K562 (cell line): ENCODE measurements around the gene CDCA7. TPM values are rescaled to one million over a fixed set of nuclear protein-coding genes. Genes with fewer than 3 reads are reported as not detected.

Source experiments
- DIDO1 ChIP-seq: fragments of 450-650 bp; IDR thresholded peaks from 2 replicates; pipeline ENCODE4 v1.6.1; 2016; ENCODE audit warnings: low read depth, missing biosample characterization, missing genetic modification characterization
- ETV1 ChIP-seq: fragments of 450-650 bp; conservative IDR thresholded peaks from 2 replicates; pipeline ENCODE4 v1.6.1; 2016; ENCODE audit warnings: missing genetic modification characterization, control low read depth, low read depth, missing compliant biosample characterization
- FIP1L1 ChIP-seq: fragments of 200-400 bp; formaldehyde crosslinking; IDR thresholded peaks from 2 replicates; pipeline ENCODE4 v1.6.1; 2018; ENCODE audit warnings: mild to moderate bottlenecking, low read depth, low read length; ENCODE audit not compliant: poor library complexity, severe bottlenecking
- GMEB1 ChIP-seq: fragments of 250-450 bp; sonication (Bioruptor Pico); IDR thresholded peaks from 2 replicates; pipeline ENCODE4 v1.4.0; 2020; ENCODE audit warnings: mild to moderate bottlenecking
- HDAC3 ChIP-seq: fragments of 450-650 bp; IDR thresholded peaks from 2 replicates; pipeline ENCODE4 v1.6.1; 2018; ENCODE audit warnings: borderline replicate concordance, mild to moderate bottlenecking, moderate library complexity; ENCODE audit not compliant: partially characterized antibody
- HMBOX1 ChIP-seq: sonication (generic); IDR thresholded peaks from 2 replicates; pipeline ENCODE4 v1.6.1; 2016
- NFE2L1 ChIP-seq: fragments of 450-650 bp; IDR thresholded peaks from 2 replicates; pipeline ENCODE4 v1.6.1; 2016; ENCODE audit warnings: missing genetic modification characterization, low read depth, mild to moderate bottlenecking, missing compliant biosample characterization, moderate library complexity, borderline replicate concordance
- PKNOX1 ChIP-seq: fragments of 450-650 bp; IDR thresholded peaks from 2 replicates; pipeline ENCODE4 v1.6.1; 2016
- polyA plus RNA-seq, 8 experiments: library from polyadenylated mRNA; depleted of rRNA in 4 of 8; stranded (reverse) in 5 of 8; unstranded in 3 of 8; fragments of >200 nt; fragmentation: Nextera tagmentation in 2 of 8; fragmentation: Illumina TruSeq in 1 of 8; extraction: Ambion mirVana in 2 of 8; extraction: Trizol in 1 of 8; gene quantifications; 2 replicates each; pipeline versions ENCODE4 v1.2.1 to v1.2.3, GENCODE V29; 2011 to 2014; ENCODE audit warnings: inconsistent platforms in 1 of 8, missing spikeins in 1 of 8
- total RNA-seq, 7 experiments: library from RNA; depleted of rRNA in 6 of 7; stranded (reverse); fragments of >200 nt in 6 of 7; fragmentation: Illumina TruSeq in 2 of 7; extraction: Trizol in 2 of 7; gene quantifications; 2 replicates each; pipeline versions ENCODE4 v1.2.1 to v1.2.3, GENCODE V29; 2011 to 2021; ENCODE audit warnings: low replicate concordance in 1 of 7
- TF ChIP-seq, protein P1 (sequence below): fragments of 250-450 bp; sonication (Bioruptor Pico); IDR thresholded peaks from 2 replicates; pipeline ENCODE4 v1.8.0; 2021; ENCODE audit warnings: borderline replicate concordance, mild to moderate bottlenecking, moderate library complexity; ENCODE audit not compliant: poor library complexity, severe bottlenecking

Gene CDCA7
- total and polyA plus RNA-seq, 9 of the 15 experiments (the other 6 are each of a cell fraction or from before 2014, with no cell fraction given) = 28.5 to 122 (median 51.0) TPM

- no peak for TF ChIP-seq GMEB1 (CRISPR knock-in tag)
- TF ChIP-seq, protein P1, sequence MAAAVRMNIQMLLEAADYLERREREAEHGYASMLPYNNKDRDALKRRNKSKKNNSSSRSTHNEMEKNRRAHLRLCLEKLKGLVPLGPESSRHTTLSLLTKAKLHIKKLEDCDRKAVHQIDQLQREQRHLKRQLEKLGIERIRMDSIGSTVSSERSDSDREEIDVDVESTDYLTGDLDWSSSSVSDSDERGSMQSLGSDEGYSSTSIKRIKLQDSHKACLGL (CRISPR knock-in tag) = no peak
- TF ChIP-seq ETV1 (tag) = no peak
- TF ChIP-seq HMBOX1 = no peak
- TF ChIP-seq DIDO1 (tag) = no peak
- TF ChIP-seq FIP1L1 = no peak
- TF ChIP-seq NFE2L1 (tag) = no peak
- no peak for TF ChIP-seq PKNOX1
- TF ChIP-seq HDAC3 = no peak
These were observed 38.1 kb downstream of the CDCA7 start (continued) for GRCh38 chr2:173392731-173393130.
